ENCODE data around the gene GALNT16.
"Not testable (repeated sequence)": the region's sequence is repeated elsewhere in the genome, so short reads cannot be mapped to it uniquely, and the experiment has no call there.

Gene GALNT16

DNA sequence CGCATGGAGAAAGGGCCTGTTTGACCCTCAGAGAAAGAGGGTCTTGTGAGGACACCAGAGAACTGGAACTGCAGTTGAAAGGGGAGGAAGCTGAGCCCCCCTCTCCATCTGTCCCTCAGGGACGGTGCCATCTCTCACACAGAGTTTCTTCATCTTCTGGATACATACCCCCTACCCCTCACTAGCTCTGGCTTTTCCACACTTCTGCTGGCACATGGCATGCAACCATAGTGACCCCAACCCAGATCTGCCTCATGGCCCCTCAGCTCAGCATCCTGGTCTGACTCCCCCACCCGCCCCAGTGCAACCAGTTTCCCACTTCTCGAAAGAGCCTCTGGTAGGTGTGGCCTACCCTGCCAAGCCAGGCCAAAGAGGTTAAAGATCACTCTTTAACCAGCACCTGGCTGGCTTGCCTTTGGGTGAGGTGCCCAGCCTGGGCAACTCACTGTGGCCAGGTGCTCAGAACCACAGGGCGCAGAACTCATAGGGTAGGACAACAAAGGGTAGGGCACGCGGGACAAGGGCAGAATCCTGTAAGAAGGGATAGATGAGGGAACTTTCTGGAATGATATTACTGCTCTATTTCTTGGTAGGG, 25.8 kb downstream of the GALNT16 start:
- DNase-seq (ENCODE audit: low read depth), result no peak

- DNase-seq (ENCODE audit: low read depth), result no peak
Measured at GRCh38 chr14:69287098-69288010, 27.4 kb downstream of the GALNT16 start.

GRCh38 chr14:69288011-69288771, 28.2 kb downstream of the GALNT16 start:
- DNase-seq (ENCODE audit: low read depth), result no peak

DNA sequence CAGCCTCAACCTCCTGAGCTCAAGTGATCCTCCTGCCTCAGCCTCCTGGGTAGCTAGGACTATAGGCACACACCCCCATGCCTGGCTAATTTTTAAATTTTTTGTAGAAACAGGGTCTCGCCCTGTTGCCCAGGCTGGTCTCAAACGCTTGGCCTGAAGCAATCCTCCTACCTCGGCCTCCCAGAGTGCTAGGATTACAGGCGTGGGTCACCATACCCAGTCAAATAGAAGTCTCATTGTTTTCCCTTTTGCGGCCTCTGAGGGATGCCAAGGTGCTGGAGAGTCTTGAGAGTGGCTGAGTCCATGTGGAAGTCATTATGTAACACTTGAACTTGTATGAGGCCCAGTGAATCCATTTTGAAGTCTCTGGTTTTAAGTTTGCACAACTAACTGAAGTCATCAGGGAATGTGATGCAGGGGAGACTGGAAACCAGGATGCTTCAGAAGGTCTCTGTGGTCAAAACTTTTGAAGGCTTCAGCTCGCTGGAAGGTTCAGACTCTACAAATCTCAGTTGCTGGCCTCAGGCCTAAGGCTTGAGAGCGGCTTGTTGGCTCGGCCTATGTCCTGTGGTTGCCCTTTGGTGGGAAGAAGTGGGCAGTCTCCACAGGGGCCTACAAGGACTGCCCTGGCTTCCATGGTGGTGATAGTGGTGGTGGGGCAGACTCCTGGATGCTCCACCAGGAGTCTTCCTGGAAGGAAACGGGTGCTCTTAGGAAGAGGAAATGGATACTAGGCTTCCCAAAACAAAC, 29.2 kb downstream of the GALNT16 start:
- no peak for DNase-seq (ENCODE audit: low read depth)

DNA sequence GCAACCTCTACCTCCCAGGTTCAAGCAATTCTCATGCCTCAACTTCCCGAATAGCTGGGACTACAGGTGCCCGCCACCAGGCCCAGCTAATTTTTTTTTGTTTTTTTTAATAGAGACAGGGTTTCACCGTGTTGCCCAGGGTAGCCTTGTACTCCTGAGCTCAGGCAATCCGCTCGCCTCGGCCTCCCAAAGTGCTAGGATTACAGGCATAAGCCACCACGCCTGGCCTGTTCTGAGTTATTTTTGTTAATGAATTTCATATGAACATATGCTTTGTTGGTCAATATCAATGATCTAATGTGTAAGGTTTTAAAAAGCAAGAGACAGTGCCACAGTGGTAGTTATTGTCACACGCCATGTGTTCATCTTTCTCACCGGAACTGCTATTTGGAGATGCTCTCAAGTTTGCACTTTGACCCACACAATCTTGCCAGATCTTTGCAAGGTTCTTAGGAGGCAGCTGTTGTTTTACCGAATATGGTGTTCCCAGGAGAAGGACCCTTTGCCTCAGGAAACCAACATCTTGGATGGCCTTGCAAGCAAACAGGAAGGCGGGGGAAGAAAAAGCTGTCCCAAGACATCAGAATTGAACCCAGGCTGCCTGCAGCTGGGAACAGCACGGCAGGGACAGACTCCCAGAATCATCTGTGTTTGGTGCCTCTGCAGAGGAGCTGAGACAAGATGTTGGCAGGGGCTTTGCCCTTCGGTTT, 30.0 kb downstream of the GALNT16 start:
- DNase-seq (ENCODE audit: low read depth), result no peak

GRCh38 chr14:69290881-69291280, 30.9 kb downstream of the GALNT16 start:
- not testable (repeated sequence) for DNase-seq (ENCODE audit: low read depth)

GRCh38 chr14:69291396-69291795, 31.4 kb downstream of the GALNT16 start:
- DNase-seq (ENCODE audit: low read depth), result no peak

- DNase-seq (ENCODE audit: low read depth), result no peak
Measured at GRCh38 chr14:69291891-69292561, 32.1 kb downstream of the GALNT16 start.

- DNase-seq (ENCODE audit: low read depth), result no peak
Measured at GRCh38 chr14:69298131-69299071, 38.4 kb downstream of the GALNT16 start.

DNA sequence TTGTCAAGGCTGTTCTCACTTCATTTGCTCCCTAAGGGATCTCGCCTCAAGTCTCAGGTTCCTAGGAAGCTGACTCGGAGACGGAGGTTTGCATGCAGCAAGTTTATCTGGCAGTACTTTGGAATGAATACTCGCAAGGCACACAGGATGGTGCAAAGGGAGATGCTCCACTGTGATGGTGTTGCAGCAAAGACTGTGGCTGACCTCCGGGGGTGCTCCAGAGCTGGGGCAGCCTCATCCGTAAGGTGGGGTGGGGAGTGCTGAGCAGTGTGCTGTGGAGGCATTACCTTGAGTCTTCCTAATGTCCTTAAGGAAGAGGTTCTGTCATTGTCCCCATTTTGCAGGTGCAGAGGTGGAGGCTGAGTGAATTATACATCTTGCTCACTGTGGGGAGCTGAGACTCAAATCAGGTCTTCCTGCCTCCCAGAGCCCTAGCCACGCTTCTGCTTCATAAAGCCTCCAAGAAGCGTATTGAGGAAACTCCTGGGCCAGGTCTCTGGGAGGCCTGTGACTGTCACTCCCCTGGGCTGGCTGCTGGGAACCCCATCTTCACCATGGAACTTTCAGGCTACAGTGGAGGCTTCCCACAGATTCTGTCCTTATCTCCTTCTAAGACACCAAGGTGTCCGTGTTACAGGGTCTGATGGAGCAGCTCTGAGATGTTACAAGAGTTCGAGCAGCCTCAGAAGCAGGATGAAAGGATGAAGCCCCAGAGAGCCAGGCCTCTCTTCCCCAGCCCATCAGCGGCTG, 39.5 kb downstream of the GALNT16 start:
- DNase-seq (ENCODE audit: low read depth), result no peak

DNA sequence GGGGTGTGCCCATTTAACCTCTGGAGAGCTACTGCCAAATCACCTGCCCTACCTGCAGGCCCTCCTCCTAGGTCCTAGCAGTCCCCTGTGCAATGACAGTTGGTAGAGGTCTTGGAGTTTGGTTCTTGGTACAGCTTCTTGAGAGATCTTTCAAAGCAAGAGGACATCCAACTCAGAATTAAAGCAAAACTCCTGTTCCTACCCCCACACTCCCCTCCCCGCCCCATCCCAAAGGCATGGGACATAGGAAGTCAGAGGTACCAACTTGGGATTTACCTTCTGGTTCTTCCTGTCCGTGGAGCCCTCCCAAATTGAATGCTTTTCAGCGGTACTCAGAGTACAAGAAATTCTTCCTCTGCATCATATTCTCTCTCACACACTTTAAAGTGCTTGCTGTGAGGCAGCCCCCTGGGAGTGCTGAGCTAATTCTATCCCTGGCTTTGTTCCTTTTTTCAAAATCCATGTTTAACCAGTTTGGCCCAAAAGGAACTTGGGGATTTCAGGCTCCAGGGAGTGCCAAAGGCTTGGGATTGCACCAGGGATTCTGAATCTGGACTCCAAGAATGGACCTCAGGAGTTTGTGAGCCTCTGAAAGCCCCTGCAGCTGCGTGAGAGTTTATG, 40.8 kb downstream of the GALNT16 start:
- DNase-seq (ENCODE audit: low read depth), result no peak

GRCh38 chr14:69303086-69303485, 43.1 kb downstream of the GALNT16 start:
- no peak for DNase-seq (ENCODE audit: low read depth)

DNA sequence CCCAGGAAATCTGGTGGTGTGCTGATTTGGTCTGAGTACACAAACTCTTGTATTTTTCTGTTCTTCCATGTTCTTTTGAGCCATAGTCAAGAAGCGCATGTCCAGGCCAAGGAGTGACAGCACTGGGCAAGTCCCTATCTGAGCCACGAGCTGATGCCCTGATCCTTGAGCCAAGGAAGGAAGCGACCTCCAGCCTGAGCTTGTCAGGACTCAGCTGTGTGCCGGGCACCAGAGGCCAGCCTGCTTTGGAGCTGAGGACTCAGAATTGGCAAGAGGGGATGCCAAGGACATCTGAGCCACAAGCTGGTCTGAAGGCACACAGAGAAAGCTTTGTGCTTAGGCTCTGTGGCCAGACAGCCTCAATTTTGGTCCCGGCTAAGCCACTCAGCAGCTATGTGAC, 52.6 kb downstream of the GALNT16 start:
- no peak for DNase-seq (ENCODE audit: low read depth)

GRCh38 chr14:69313176-69313575, 53.2 kb downstream of the GALNT16 start:
- DNase-seq (ENCODE audit: low read depth), result no peak

DNA sequence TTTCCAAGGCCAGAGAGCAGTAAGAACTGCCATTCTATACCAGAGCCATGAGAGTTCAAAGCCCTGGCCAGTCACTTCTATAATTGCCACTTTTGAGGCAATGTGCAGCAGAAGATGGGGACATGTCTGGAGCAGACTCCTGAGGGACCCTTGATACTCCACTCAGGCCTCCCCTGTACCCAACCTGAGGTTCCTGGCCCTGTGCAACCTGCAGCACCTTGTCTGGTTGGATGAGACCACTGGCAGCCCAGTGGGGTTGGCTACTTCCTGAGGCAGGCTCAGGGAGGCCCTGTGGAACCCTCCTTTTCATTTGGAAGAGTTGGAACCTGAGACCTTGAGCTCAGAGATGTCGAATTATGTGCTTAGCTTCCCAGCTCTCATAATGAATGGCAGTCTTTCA, 54.4 kb downstream of the GALNT16 start:
- no peak for DNase-seq (ENCODE audit: low read depth)

DNA sequence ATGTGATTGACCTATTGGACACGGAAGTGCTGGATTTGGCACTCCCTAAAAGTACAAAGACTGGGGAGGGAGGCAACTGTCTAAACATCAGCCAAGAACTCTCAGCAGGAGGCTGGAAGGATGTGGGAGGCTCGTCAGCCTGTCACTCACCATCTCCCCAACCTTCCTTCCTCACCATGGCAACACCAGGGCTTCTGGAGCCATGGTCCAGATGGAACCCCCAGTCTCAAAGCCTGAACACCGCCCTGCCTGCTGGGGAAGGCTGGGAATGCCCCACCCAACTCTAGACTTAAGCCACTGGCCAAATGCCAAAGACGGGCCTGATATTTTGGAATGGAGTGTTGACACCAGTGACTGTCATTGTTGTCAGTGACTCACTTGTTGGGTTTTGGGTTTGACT, 55.3 kb downstream of the GALNT16 start:
- no peak for DNase-seq (ENCODE audit: low read depth)

DNA sequence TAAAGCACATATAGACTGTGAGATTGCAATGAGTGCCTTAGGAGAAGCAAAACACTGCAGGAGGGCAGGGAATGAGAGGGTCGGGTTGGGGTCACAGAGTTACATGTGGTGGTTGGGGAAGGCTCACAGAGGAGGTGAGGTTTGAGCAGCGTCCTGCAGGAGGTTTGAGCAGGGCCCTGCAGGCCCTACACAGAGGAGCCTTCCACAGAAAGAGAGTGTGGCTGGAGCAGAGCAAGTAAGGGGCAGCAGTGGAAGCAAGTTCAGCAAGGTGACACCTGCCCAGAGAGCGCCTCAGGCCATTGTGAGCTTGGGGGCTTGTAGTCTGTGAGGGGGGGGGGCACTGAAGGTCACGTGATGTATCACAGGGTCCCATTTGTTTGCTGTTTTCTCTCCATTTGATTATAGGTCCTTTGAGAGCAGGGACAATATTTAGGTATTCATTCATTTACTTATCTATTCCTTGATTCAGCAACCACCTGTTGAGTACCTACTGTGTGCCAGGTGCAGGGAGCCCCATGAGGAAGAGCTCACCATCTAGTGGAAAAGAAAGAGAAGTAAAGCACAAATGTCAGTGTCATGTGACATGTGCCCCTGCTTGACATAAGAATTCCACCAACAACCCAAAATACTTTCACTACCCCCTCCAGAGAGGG, 56.6 kb downstream of the GALNT16 start:
- no peak for DNase-seq (ENCODE audit: low read depth)
